Natural killer cell (primary cell): ENCODE measurements around the gene NIBAN1. TPM values are rescaled to one million over a fixed set of nuclear protein-coding genes. Genes with fewer than 3 reads are reported as not detected.

Experiments
- ATAC-seq, 3 donors: fragments of 150-1000 bp in 2 of 3; fragments of 200-7000 bp in 1 of 3; cut with Tn5 transposase; 1 replicate in 1 of 3; 2 replicates in 2 of 3; pipeline ENCODE4 v1.10.0; 2021; ENCODE audit warnings: mild to moderate bottlenecking in 2 of 3, moderate library complexity in 2 of 3
- DNase-seq, 2 donors: peaks; one replicate each; pipeline versions ENCODE4 v3.0.0 to v3.0.0-alpha.2; 2013 to 2021; ENCODE audit warnings: mixed read lengths in 1 of 2
- H3K27ac ChIP-seq: one replicate; pipeline ENCODE4 v1.5.1; 2013; ENCODE audit warnings: mild to moderate bottlenecking, low read length
- H3K27me3 ChIP-seq: one replicate; pipeline ENCODE4 v1.6.1; 2013; ENCODE audit warnings: low read length; ENCODE audit not compliant: control insufficient read depth, insufficient read depth
- H3K36me3 ChIP-seq: one replicate; pipeline ENCODE4 v1.6.1; 2013; ENCODE audit warnings: low read length; ENCODE audit not compliant: control insufficient read depth, insufficient read depth
- H3K4me1 ChIP-seq: one replicate; pipeline ENCODE4 v1.6.1; 2013; ENCODE audit warnings: low read length; ENCODE audit not compliant: control insufficient read depth, insufficient read depth
- H3K4me3 ChIP-seq: one replicate; pipeline ENCODE4 v1.5.1; 2013; ENCODE audit warnings: low read length
- H3K9me3 ChIP-seq: one replicate; pipeline ENCODE4 v1.6.1; 2013; ENCODE audit warnings: low read length; ENCODE audit not compliant: control insufficient read depth, insufficient read depth
- H3K27ac Mint-ChIP-seq, 2 donors: one replicate each; pipeline ENCODE4 v1.8.0; 2022; ENCODE audit warnings: mild to moderate bottlenecking in 2 of 2, mixed read lengths in 2 of 2, moderate library complexity in 1 of 2
- H3K27me3 Mint-ChIP-seq, 2 donors: one replicate each; pipeline ENCODE4 v1.8.0; 2022; ENCODE audit warnings: low read depth in 2 of 2, mixed read lengths in 2 of 2
- H3K36me3 Mint-ChIP-seq: one replicate; pipeline ENCODE4 v1.8.0; 2022; ENCODE audit warnings: mixed read lengths
- H3K4me1 Mint-ChIP-seq, 2 donors: one replicate each; pipeline ENCODE4 v1.8.0; 2022; ENCODE audit warnings: mixed read lengths in 2 of 2
- H3K4me3 Mint-ChIP-seq: one replicate; pipeline ENCODE4 v1.8.0; 2022; ENCODE audit warnings: mild to moderate bottlenecking, moderate library complexity, mixed read lengths
- H3K9me3 Mint-ChIP-seq, 2 donors: one replicate each; pipeline ENCODE4 v1.8.0; 2022; ENCODE audit warnings: mixed read lengths in 2 of 2
- CTCF ChIP-seq: fragments of 200-600 bp; IDR thresholded peaks from one replicate; pipeline ENCODE4 v1.8.0; 2022; ENCODE audit warnings: antibody characterized with exemption
- WGBS: methylation state at CpG from one replicate; pipeline ENCODE4 v1.1.7; 2013; ENCODE audit warnings: missing lambda C conversion rate; ENCODE audit not compliant: insufficient coverage; 5-methylcytosine and 5-hydroxymethylcytosine counted together
- intact Hi-C: fragments of 100-400 bp; cut with micrococcal nuclease; formaldehyde crosslinking; loops from one replicate; pipeline ENCODE4 v1.14.2; 2022
- total RNA-seq, 4 donors: library from RNA; stranded (reverse); fragments of 120-200 nt in 1 of 4; gene quantifications; one replicate each; pipeline versions ENCODE4 v1.2.3 to v1.2.4, GENCODE V29; 2013 to 2022

Gene NIBAN1
- total RNA-seq, 3 donors from 2014 or later (not counting 1 experiment from before 2014, with no cell fraction given) = 30.9 to 54.1 (median 31.0) TPM

GRCh38 chr1:184935920-184936798 lies 38.1 kb downstream of the NIBAN1 start:
- Mint-ChIP-seq H3K36me3 (peaks cover 7% of the 10 kb centered on the region), H3K27ac (no peak overlapping the region), H3K9me3 (peaks cover 2 to 5% of the 10 kb centered on the region in 2 donors), H3K4me1 (peaks cover 25 to 27% of the 10 kb centered on the region in 2 donors), H3K4me3 (no peak overlapping the region), H3K27me3 (no peaks in the 10 kb centered on the region)
- DNase-seq (no peak), ATAC-seq (no peak)
- H3K36me3 ChIP-seq = no peaks in the 10 kb centered on the region
- peaks cover 4% of the 10 kb centered on the region for H3K4me1 ChIP-seq
- no peaks in the 10 kb centered on the region for H3K9me3 ChIP-seq
- intact Hi-C loops = no loop called here
- H3K27ac ChIP-seq = no peak overlapping the region
- H3K27me3 ChIP-seq = no peaks in the 10 kb centered on the region
- 98% methylated on average over 6 of the region's 8 CpGs for WGBS
- no peak for TF ChIP-seq CTCF
- H3K4me3 ChIP-seq = no peak overlapping the region

DNA sequence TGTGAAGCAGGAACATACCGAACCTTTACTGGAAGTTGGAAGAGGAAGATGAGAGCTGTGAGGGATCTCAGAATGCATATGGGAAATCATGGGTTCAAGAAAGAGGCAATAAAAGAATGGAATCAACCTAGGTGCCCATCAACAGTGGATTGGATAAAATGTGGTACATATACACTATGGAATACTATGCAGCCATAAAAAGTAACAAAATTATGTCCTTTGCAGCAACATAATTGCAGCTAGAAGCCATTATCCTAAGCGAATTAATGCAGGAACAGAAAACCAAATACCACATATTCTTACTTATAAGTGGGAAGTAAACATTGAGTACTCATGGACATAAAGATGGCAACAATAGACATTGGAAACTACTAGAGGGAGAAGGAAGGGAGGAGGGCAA lies 40.4 kb downstream of the NIBAN1 start:
- H3K4me3 ChIP-seq = no peak overlapping the region
- peaks cover 7% of the 10 kb centered on the region for H3K36me3 Mint-ChIP-seq
- H3K36me3 ChIP-seq = no peaks in the 10 kb centered on the region
- H3K27ac Mint-ChIP-seq = no peak overlapping the region
- H3K4me1 ChIP-seq = peaks cover 8% of the 10 kb centered on the region
- no peak overlapping the region for H3K27ac ChIP-seq
- ATAC-seq (no peak), DNase-seq (no peak)
- H3K27me3 Mint-ChIP-seq = no peaks in the 10 kb centered on the region
- WGBS = 96% methylated on average over 1 of the region's 2 CpGs
- peaks cover 36 to 42% of the 10 kb centered on the region in 2 donors for H3K4me1 Mint-ChIP-seq
- no peak for TF ChIP-seq CTCF
- peaks cover 2 to 5% of the 10 kb centered on the region in 2 donors for H3K9me3 Mint-ChIP-seq
- no peaks in the 10 kb centered on the region for H3K27me3 ChIP-seq
- intact Hi-C loops = no loop called here
- H3K9me3 ChIP-seq = no peaks in the 10 kb centered on the region
- no peak overlapping the region for H3K4me3 Mint-ChIP-seq

DNA sequence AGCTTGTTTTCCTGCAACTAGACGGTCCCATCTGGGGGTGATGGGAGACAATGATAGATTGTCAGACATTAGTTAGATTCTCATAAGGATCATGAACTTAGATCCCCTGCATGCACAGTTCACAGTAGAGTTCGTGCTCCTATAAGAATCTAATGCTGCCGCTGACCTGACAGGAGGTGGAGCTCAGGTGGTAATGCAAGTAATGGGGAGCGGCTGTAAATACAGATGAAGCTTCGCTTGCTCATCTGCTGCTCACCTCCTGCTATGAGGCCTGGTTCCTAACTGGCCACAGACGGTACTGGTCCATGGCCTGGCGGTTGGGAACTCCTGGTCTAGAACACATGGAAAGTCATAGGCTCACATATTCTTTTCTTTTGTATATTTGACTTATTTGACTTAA lies 42.0 kb downstream of the NIBAN1 start:
- DNase-seq = no peak
- Mint-ChIP-seq H3K4me3 (no peak overlapping the region), H3K36me3 (peaks cover 7% of the 10 kb centered on the region), H3K9me3 (peaks cover 2 to 5% of the 10 kb centered on the region in 2 donors), H3K27ac (no peak overlapping the region), H3K27me3 (no peaks in the 10 kb centered on the region), H3K4me1 (peaks cover 29 to 39% of the 10 kb centered on the region in 2 donors)
- no peaks in the 10 kb centered on the region for H3K27me3 ChIP-seq
- no peaks in the 10 kb centered on the region for H3K36me3 ChIP-seq
- H3K4me1 ChIP-seq = peaks cover 8% of the 10 kb centered on the region
- intact Hi-C loops = no loop called here
- TF ChIP-seq CTCF = no peak
- no peak for ATAC-seq
- H3K27ac ChIP-seq = no peak overlapping the region
- WGBS = 98% methylated on average over 5 of the region's 7 CpGs
- H3K4me3 ChIP-seq = no peak overlapping the region
- H3K9me3 ChIP-seq = no peaks in the 10 kb centered on the region
